ENCODE results near the gene PTPRT.

PTPRT gene

DNA sequence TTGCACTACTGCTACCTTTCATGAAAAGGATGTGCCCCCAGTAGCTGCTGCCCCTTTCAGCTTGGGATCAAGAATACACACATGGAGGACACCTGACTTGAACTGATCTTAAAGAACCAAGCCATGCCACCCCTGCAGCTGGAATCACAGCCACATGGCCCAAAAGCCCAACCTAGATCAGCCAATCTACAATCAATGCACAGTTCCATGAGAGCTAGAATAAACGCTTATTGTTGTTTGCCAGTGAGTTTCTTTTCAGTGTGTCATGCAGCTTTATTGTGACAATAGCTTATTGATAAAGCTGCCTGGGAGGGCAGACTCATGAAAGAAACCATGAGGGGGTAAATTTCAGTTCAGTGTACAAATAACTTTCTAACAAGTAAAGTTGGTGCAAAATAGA, 397.7 kb downstream of the PTPRT start:
- no peak for DNase-seq

DNA sequence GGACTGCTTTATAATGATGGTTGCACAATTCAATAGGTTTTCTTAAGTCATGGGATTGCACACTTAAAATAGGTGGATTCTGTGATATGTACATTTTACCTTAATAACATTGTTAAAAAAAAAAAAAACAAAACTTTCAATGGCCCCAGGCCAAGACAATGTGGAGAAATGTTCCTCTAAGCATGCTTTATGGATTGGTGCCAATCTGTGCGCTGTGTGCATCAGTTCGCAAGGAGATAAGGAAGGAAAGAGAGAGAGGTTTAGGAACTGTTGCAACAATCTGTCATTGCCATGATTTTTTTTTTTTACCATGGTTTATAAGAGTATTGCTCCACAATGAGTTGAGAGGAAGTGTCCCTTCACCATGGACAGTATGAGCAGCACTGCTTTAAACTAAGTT, 399.6 kb downstream of the PTPRT start:
- no peak for DNase-seq

DNA sequence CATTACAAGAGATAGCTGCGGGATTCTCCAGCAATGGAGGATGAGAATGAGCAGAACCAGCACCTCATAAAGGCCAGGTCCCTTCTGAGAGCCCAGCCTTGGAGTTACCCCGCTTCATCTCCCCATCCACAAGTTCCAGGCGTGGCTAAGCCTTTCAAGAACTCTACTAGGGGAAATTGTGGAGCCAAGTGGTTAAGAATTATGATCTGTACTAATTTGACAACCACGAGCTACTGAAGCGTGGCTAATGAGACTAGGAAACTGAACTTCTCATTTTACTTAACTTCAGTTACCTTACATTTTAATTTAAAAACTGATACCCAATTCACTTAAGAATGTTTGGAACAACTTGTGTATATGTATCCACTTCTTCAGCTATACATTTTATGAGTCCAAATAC, 401.0 kb downstream of the PTPRT start:
- no peak for DNase-seq

DNA sequence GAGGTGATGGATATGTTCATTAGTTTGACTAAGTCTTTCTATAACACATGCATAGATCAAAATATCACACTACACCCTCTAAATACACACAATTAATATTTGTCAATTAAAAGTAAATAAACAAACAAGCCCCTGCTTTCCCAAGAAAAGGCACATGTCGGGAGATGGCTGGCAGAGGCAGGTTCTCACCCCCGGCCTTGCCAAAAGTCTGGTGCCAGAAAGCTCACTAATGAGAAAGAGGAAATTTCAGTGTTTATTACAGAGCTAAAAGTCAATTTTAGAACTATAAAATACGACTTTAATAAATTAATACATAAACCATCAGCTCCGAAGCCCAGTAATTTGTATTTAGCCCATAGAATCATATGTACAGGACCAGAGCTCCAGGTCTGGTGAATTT, 404.7 kb downstream of the PTPRT start:
- DNase-seq, result no peak

DNA sequence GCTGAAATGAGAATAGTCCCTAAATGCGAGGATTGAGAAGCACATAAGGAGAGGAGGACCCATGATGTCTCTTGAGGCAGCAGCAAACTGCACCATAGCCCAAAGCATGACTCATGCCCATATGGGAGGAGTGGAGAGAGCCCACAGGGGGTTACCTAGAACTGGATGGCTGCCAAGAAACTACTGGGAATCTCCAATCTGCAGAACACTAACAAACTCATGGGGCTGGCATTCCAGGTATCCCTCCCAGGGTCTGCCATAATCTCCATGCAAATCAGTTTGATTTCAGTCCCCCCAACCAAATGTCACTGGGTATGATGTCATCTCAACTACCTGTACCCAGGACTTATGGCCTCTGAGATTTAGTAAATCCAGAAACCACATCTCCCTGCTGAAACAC, 410.5 kb downstream of the PTPRT start:
- DNase-seq, result no peak

DNA sequence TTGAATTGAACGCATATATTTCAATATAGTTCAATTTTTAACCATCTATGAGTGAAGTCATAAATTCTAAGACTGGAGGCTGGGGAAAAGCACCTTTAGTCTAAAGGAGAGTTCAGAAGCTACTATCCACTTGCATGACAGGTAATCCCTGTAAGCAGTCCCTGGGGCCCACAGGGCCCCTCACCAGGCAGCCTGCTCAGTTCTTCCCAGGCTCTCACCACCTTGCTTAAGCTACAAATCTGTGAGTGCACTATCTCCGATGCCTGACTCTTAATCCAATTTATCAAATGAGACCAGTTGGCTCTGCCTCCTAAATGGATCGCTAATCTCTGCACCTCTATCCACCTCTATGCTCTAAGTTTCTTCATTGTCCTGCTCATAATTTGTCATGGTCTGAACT, 413.8 kb downstream of the PTPRT start:
- no peak for DNase-seq

DNA sequence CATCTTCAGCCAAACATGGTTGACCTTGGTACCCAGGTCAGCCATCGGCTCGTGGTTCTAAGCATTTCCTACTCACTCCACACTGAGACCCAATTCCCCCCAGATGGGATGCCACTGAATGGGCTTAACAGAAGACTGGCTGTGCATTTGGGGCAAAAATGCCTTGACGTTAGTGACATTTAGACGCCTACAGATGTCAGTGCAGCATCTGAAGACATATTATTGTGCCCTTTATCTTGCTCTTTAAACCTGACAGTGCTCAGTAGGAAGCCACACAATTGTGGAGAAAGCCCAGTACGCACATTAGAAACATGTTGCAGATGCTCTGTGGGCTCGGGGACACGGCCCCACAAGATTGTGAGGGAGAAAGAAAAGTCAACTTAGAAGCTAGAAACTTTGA, 414.7 kb downstream of the PTPRT start:
- DNase-seq, result no peak

DNA sequence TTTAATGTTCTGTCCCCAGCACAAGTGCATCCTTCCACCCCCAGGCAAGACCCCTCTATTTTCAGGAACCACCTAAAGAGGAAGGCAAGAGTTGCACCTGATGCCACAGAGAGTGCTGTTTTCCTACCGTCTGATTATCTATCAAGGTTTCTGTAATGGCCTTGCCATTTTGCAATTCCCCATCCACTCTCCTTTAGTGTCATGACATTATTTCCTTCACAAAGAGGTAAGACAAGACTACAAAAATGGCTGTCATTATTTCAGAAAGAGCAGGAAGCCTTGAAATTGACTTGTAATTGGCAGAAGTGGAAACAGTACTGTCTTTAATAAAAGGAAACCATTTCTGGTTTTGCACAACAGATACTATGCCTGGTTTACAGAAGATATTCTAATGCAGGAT, 426.7 kb downstream of the PTPRT start:
- DNase-seq, result no peak

DNA sequence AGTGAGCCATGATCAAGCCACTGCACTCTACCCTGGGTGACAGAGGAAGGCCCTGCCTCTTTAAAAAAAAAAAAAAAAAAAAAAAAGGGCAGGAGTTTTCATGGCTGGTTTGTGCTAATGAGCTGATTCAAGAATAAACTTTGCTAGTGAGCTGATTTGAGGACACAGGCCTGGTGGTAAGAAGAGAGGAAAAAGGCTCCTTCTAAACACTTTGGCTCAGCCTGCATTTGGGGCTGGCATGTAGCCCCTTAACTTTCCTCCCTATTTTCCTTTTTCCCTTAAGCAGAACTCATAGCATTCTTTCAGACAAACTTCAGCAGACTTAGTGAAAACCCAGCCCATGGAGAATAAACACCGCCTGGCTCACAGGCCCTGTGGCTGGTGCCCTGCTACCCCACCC, 432.7 kb downstream of the PTPRT start:
- DNase-seq, result no peak

DNA sequence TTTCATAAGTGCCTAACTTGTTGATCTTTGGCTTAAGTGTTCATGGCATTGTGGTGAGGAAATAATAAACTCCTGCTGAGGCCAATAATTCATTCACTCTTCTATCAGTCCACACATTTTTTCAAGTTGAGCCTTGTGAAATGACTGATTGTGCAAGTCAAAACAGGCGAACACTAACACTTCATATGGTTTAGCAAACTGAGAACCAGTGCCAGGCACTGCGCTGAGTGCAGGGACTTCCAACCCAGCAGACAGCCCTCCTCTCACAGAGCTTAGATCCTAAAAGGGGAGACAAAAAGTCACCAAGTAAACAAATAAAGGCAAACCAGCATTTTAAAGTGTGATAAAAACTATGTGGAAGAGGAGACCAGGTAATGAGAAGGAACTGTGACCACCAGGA, 435.0 kb downstream of the PTPRT start:
- DNase-seq, result no peak

DNA sequence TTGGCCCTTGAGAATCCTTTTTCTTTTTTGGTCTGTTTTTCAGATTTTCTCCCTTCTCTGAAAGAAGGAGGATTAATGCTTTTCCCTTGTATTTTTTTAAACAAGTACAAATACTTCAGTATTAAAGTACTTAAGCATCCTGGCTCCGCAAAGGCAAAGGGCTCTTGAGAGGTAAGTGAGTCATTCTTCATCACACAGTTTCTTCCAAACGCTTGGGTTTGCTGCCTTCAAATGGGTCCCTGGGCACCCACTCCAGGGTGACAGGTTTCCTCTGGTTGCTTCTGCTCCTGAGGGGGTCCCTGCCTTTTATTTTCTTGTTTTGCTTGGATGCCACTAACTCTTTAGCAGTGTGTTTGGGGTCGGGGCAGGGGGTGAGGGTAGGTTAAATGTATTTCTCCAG, 437.1 kb downstream of the PTPRT start:
- DNase-seq, result no peak

DNA sequence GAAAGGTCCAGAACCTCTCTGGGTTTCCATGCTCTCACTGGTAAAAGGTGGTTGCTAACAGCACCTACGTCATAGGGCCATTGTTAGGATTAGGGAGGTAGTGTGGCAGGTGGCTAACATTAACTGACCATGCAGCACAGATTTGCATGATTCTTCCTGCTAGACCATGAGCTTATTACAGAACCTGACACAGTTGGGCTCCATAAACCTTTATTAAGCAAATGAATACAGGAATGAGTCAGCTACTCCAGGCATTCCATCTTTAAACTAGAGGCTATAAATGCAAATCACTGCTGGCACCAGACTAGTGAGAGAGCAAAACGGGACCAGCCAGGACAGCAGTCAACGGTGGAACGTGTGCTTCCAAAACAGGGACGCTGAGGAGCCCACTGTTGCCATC, 440.1 kb downstream of the PTPRT start:
- DNase-seq, result no peak

DNA sequence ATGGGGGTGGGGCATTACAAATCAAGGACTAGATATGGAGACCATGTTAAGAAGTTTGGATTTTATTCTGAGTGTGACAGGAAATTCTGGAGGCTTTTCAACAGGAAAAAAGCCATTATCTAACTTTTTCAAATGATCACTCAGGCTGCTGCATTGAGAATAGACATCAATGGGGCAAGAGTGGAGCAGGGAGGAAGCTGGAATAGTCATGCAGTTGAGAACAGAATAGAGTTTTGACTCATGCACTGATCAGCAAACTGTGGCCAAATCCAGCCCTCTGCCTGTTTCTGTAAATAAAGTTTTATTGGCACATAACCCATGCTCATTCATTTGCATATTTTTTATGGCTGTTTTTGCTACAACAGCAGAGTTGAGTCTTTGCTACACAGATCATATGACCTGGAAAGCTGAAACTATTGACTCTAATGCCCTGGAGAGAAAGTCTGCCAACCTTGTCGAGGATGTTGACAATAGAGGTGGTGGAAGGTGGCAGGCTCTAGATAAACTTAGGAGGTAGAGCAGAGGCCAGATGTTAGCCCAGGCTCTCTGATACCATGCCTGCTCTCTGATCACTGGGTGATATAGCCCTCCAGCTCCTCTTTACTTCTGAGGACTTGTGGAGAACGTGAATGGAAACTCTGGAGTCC, 441.8 kb downstream of the PTPRT start:
- DNase-seq, result no peak

DNA sequence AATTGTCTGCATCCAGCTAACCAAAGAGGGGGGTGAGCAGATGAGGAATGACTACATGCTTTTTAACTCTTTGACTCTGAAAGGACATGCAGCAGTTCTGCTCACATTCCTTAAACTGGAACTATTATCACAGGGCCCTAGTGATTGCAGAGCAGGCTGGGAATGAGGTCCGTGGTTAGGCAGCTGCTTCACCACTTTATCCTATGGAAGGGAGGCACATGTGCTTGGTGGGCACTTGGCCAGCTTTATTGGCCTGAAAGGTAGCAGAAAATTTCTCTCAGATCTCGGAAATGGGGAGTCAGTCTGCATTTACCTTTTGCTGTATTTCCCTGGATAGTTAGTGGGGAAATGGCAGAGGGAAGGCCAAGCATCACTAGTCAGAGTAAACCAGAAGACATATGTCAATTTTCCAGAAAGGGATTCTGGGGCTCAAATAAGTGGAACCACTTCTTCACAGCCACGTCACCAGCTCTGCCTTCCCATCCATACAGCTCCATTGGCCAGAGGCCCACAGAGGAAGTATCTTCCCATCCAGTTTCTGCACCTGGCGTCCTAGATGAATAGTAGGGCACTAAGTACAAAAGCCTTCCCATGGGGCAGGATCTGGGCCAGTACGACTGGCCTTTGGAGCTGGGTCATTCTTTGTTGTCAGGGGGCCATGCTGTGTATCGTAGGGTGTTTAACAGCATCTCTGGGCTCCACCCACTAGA, 444.8 kb downstream of the PTPRT start:
- DNase-seq, result no peak

DNA sequence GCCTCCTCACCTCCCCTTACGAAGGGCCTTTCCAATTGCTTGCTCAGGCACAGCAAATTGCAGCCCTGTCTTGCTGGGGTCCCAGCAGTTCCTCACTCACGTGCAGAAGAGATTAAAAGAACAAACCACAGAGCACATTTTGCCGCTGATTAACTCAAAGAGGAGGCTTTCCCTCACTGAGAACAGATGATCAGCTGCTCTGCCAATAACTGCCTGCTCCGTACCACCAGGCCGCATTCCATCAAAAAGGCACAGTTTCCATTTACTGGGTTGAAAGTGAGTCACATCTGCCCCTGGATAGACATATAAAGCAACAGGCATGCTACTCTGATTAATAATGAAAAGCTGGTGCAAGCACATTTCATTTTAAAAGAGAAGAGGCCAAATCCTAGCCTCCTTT, 446.8 kb downstream of the PTPRT start:
- DNase-seq, result no peak

DNA sequence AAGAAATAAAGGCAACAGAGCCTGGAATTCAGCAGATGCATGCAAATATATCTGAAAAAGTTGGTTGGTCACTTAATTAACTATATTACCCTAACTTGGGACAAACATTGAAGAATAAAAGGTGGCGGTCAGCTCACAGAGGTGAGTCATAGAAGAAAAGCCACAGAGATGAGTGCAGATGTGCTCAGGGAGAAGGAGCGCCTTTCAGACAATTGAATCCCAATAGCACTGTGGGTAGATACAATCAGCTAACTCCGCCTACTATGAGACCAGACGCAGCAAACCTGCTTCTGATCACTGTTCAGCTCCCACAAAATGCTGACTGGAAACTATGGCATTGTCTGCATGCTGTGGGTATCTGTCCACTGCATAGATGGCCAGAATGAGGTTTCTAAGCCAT, 447.8 kb downstream of the PTPRT start:
- no peak for DNase-seq

DNA sequence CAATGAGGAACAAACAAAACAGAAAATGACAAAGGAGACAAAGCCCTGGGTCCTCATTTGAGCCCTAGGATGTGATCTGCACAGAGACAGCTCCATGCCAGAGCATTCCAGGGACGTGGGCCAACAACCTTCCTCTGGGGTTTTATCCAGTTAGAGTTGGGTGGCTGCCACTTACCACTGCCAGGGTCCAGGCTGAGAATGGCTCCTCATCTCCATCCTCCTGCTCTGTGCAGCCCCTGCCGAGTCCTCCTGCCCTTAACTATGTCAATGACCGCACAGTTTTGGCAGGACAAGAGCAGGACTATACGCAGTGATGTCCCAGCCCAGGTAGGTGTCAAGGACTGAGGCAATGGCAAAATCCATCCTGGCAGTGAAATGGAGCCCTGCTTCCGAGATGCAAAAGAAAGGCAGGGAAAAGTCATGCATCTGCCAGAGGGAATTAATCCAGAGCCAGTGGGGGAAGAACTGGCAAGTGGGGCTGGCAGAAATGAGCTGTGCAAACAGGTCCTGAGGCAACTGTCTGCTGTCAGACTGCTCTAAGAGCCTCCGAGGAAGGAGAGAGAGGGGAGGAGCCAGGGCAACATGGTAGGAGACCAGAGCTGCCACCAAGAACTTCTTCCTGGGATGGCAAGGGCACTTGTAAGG, 449.4 kb downstream of the PTPRT start:
- DNase-seq, result no peak

DNA sequence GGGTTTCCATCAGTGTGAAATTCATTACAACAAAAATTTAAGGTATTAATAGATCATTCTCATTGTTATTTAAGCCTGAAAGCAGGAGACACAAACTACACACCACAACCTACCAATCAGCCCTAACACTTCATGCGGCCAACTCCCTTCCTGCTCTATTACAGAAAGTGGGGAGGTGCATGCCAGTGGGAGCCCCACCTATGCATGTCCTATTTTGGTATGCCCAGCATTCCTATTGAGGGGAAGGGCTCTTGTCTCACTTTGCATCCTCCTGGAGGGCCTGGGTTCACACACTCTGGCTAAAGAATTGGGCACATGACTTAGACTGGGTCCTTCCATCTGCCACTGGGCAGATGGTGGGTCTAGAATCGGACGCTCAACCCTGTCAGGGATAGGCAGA, 450.0 kb downstream of the PTPRT start:
- no peak for DNase-seq

DNA sequence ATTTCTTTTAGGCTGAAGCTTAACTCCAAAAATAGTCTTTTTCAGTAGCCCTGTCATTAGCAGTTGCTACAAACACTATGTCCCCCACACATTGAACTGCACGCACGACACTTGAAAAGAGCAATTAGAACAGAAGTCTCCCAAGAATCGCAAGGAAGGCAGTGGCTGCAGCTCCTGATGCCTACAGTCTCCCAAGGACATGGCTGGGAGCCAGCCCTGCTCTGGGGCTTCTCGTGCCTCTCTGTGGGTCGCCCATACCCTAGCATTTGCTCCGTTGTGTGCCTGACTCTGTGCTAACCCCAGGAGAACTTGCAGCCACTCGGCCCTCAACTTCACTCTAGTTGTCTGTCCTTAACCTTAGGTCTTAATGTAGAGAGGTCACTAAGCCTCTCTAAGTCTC, 454.2 kb downstream of the PTPRT start:
- DNase-seq, result no peak

DNA sequence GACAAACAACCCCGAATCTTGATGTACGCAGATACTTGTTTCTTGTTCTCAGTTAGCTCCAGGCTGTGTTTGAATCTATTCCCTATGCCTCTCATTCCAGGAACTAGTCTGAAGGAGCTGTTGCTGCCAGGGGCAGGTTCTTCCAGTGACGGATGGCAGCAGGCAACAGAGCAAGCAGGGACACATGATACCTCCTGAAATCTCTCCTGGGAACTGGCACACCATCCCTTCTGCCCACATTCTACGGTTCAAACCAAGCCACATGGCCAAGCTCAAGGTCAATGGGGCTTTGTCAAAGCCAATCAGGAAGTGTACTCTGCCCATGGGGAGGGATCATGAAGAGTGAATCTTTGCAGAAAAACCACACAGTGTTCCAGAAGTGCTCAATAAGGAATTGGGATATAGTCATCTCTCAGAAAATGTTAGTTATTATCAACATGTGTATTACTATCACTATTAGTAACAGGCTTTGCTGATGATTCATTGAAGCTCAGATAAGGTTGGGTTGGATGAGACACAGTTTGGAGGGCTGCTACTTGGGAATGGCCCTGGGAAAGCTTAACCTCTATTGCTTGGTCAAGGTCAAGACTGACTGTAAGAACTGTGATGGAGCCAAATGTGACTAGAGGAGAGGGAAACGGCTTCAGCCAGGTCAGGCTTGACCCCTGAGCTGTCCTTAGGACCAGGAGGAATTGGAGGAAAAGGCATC, 454.9 kb downstream of the PTPRT start:
- no peak for DNase-seq

DNA sequence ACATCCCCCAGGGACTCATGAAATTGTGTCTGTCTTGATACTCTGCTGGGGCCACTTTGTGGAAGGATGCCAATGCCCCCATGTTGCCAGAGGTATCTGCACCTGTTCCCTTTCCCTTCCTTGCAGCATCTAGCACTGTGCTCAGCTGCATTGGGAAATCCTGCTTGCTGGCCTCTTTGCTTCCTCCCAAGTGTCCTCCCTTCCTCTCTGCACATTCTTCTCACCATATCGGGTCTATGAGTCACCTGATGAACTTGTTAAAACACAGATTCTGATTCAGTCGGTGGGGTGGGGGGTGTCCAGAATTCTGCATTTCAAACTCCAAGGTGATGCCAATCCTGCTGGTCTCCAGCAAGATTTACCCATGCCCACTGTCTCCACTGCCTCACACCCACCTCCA, 467.8 kb downstream of the PTPRT start:
- no peak for DNase-seq

DNA sequence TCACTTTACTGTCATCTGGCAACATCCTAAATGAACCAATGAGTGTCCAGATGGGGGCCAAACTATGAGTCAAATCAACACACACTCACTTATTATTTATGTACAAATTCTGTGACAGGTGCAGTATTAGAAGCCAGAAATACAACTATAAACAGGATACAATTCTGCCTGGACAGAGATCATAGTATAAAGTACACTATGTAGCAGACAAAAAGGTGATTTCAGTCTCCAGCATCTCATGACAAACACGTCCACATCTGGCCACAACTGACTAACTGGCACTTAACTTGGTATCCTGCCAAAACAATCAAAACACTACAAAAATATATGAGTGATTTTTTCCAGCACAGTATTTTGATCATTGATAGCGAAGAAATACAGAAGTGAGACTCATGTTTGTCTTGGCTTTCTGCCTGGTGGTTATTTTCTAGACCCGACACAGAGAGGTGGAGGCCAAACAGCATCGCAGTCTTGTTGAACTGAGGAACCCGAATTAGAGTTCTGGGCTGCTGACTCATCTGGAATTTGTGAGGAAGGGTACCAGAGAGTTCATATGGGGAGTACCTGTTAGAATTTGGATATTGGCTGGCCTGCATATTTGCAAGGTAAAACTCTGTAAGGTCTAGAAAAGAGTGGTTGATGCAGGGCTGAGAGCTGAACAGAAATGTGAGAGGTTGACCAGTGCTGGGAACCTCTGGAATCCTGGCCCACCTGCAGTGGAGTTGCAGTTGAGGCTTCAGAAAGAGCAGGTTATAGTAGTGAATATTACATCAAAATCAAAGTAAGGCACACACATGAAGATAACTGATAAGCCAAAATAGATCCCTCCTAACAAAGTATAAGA, 475.2 kb downstream of the PTPRT start:
- no peak for DNase-seq

DNA sequence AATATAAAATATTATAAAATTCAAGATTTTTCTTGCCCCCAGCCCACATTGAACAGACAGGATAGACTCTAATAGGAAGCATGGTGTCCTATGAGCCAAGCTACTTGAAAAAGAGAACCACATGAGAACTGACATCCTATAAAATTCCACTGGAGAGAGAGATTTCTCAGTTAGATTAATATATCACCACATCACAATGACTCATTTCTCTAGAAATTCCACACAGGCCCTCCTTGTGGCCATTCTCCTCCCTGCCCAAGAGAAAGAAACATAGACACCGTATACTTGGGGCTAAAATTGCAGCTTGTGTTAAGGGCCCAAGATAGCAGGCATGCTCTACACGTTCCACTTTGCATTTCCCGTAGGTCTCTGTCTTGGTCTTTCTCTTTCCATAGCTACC, 481.4 kb downstream of the PTPRT start:
- no peak for DNase-seq

Data from right kidney (tissue), 1 donor.